H1 (cell line): ENCODE results near the gene COL26A1. TPM values are rescaled to one million over a fixed set of nuclear protein-coding genes. Genes with fewer than 3 reads are reported as not detected.

Source experiments
- BRCA1 ChIP-seq: IDR thresholded peaks from 2 replicates; pipeline ENCODE4 v1.6.1; 2012; ENCODE audit warnings: low read depth, low read length, improper control_type of control experiment
- EZH2 ChIP-seq: fragments of 200-600 bp; sonication (generic); IDR thresholded peaks from 2 replicates; pipeline ENCODE4 v1.7.1; 2012; ENCODE audit warnings: low read depth, mild to moderate bottlenecking, moderate library complexity, low read length, inconsistent platforms; ENCODE audit not compliant: severe bottlenecking
- polyA plus RNA-seq, 7 experiments: library from polyadenylated mRNA; depleted of rRNA in 3 of 7; stranded (reverse) in 5 of 7; unstranded in 2 of 7; fragments of >200 nt in 5 of 7; fragments of 200-250 nt in 2 of 7; gene quantifications; 1 replicate in 5 of 7; 2 replicates in 1 of 7; 4 replicates in 1 of 7; pipeline versions ENCODE4 v1.2.1 to v1.2.3, GENCODE V29; 2011 to 2013; ENCODE audit warnings: missing spikeins in 2 of 7, mixed read lengths in 2 of 7
- total RNA-seq: library from RNA; stranded (reverse); fragmentation: NEBNext Ultra II Directional; extraction: Animal tissue kit (Norgen Biotek cat#: 25700); gene quantifications from 2 replicates; pipeline ENCODE4 v1.2.1, GENCODE V29; 2021
- TF ChIP-seq, protein P1 (sequence below): IDR thresholded peaks from 2 replicates; pipeline ENCODE4 v1.6.1; 2012; ENCODE audit warnings: inconsistent platforms

The COL26A1 gene
- total and polyA plus RNA-seq, 2 of the 8 experiments (the other 6 are each of a cell fraction or from before 2014, with no cell fraction given), result 51.1 to 68.8 TPM

- TF ChIP-seq, protein P1, sequence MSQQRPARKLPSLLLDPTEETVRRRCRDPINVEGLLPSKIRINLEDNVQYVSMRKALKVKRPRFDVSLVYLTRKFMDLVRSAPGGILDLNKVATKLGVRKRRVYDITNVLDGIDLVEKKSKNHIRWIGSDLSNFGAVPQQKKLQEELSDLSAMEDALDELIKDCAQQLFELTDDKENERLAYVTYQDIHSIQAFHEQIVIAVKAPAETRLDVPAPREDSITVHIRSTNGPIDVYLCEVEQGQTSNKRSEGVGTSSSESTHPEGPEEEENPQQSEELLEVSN, result no peak
- TF ChIP-seq BRCA1 (no peak), EZH2 (no peak)
Observed at GRCh38 chr7:101518336-101518735, 155.7 kb downstream of the COL26A1 start (continued).
